Trophoblast cell (in vitro differentiated cells and primary cell): ENCODE measurements around the gene LHFPL2.

Source experiments
- DNase-seq, 2 donors: peaks; one replicate each; pipeline ENCODE4 v3.0.0-alpha.2; 2016
- H2AFZ ChIP-seq: 2 replicates; pipeline ENCODE4 v1.6.1; 2013; ENCODE audit warnings: low read length, moderate library complexity, mild to moderate bottlenecking; ENCODE audit not compliant: insufficient read depth, poor library complexity
- H2AK5ac ChIP-seq: 2 replicates; pipeline ENCODE4 v1.6.1; 2013; ENCODE audit warnings: mild to moderate bottlenecking, low read length
- H2BK120ac ChIP-seq: 2 replicates; pipeline ENCODE4 v1.6.1; 2013; ENCODE audit warnings: low read length, mild to moderate bottlenecking, moderate library complexity; ENCODE audit not compliant: insufficient read depth, poor library complexity
- H2BK12ac ChIP-seq: 2 replicates; pipeline ENCODE4 v1.6.1; 2013; ENCODE audit warnings: mild to moderate bottlenecking, low read length, moderate library complexity
- H2BK5ac ChIP-seq: 2 replicates; pipeline ENCODE4 v1.6.1; 2013; ENCODE audit warnings: low read length, low read depth, moderate library complexity, mild to moderate bottlenecking; ENCODE audit not compliant: poor library complexity
- H3K14ac ChIP-seq: 2 replicates; pipeline ENCODE4 v1.6.1; 2013; ENCODE audit warnings: mild to moderate bottlenecking, low read length
- H3K18ac ChIP-seq: 2 replicates; pipeline ENCODE4 v1.6.1; 2013; ENCODE audit warnings: mild to moderate bottlenecking, low read length
- H3K23ac ChIP-seq: 2 replicates; pipeline ENCODE4 v1.6.1; 2013; ENCODE audit warnings: low read length
- H3K27ac ChIP-seq: 2 replicates; pipeline ENCODE4 v1.5.1; 2013; ENCODE audit warnings: low read depth, mild to moderate bottlenecking, inconsistent platforms, low read length, moderate library complexity
- H3K27me3 ChIP-seq: 2 replicates; pipeline ENCODE4 v1.6.1; 2013; ENCODE audit warnings: inconsistent platforms, mild to moderate bottlenecking, low read length, moderate library complexity; ENCODE audit not compliant: insufficient read depth
- H3K36me3 ChIP-seq, 2 experiments: 1 replicate in 1 of 2; 2 replicates in 1 of 2; pipeline ENCODE4 v1.6.1; 2013; ENCODE audit warnings: low read length in 2 of 2, mild to moderate bottlenecking in 2 of 2, moderate library complexity in 1 of 2; ENCODE audit not compliant: insufficient read depth in 2 of 2, control insufficient read depth in 1 of 2
- H3K4ac ChIP-seq: 2 replicates; pipeline ENCODE4 v1.6.1; 2013; ENCODE audit warnings: low read depth, mild to moderate bottlenecking, low read length, moderate library complexity
- H3K4me1 ChIP-seq, 2 experiments: 1 replicate in 1 of 2; 2 replicates in 1 of 2; pipeline ENCODE4 v1.6.1; 2013; ENCODE audit warnings: low read length in 2 of 2, mild to moderate bottlenecking in 2 of 2, moderate library complexity in 1 of 2; ENCODE audit not compliant: insufficient read depth in 2 of 2, control insufficient read depth in 1 of 2
- H3K4me2 ChIP-seq: 2 replicates; pipeline ENCODE4 v1.6.1; 2013; ENCODE audit warnings: inconsistent platforms, mild to moderate bottlenecking, low read length, moderate library complexity
- H3K4me3 ChIP-seq: 2 replicates; pipeline ENCODE4 v1.5.1; 2013; ENCODE audit warnings: mild to moderate bottlenecking, low read depth, low read length, inconsistent platforms
- H3K79me1 ChIP-seq: one replicate; pipeline ENCODE4 v1.6.1; 2013; ENCODE audit warnings: low read length
- H3K79me2 ChIP-seq: 2 replicates; pipeline ENCODE4 v1.6.1; 2013; ENCODE audit warnings: low read length, mild to moderate bottlenecking; ENCODE audit not compliant: control insufficient read depth, insufficient read depth, poor library complexity
- H3K9ac ChIP-seq: 2 replicates; pipeline ENCODE4 v1.6.1; 2013; ENCODE audit warnings: mild to moderate bottlenecking, low read length
- H3K9me3 ChIP-seq: 2 replicates; pipeline ENCODE4 v1.6.1; 2013; ENCODE audit warnings: low read depth, mild to moderate bottlenecking, control low read depth, inconsistent platforms, low read length; ENCODE audit not compliant: insufficient read depth
- H4K12ac ChIP-seq: 2 replicates; pipeline ENCODE4 v1.6.1; 2013; ENCODE audit warnings: low read depth, mild to moderate bottlenecking, low read length, moderate library complexity
- H4K8ac ChIP-seq: 2 replicates; pipeline ENCODE4 v1.6.1; 2013; ENCODE audit warnings: low read depth, mild to moderate bottlenecking, low read length, moderate library complexity
- H4K91ac ChIP-seq: one replicate; pipeline ENCODE4 v1.6.1; 2013; ENCODE audit warnings: low read depth, mild to moderate bottlenecking, low read length, moderate library complexity
- WGBS: extraction: QIAGEN DNeasy Blood & Tissue Kit; methylation state at CpG from one replicate; pipeline ENCODE4 v1.1.7; 2013; ENCODE audit warnings: missing lambda C conversion rate; ENCODE audit not compliant: insufficient read length, insufficient coverage; ENCODE audit errors: extremely low coverage; 5-methylcytosine and 5-hydroxymethylcytosine counted together

Gene LHFPL2

DNA sequence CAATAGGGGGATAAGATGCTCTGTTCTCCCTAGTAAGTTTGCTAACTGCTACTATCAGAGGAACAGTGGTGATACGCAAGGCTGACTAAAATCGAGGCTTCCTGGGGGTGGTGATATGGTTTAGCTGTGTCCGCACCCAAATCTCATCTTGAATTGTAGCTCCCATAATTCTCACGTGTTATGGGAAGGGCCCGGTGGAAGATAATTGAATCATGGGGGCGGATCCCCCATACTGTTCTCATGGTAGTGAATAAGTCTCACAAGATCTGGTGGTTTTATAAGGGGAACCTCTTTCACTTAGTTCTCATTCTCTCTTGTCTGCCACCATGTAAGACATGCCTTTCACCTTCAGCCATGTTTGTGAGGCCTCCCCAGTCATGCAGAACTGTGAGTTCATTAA is 135.1 kb downstream of the LHFPL2 start:
- Histone ChIP-seq H2BK12ac (no peak overlapping the region), H2BK5ac (no peak overlapping the region), H3K4me3 (no peak overlapping the region), H3K9ac (no peak overlapping the region), H4K8ac (no peak overlapping the region), H3K79me1 (no peaks in the 10 kb centered on the region), H3K4ac (no peak overlapping the region), H3K79me2 (peaks cover 2% of the 10 kb centered on the region), H3K18ac (no peak overlapping the region), H4K12ac (no peak overlapping the region), H3K36me3 (peaks cover 6 to 7% of the 10 kb centered on the region in 2 experiments), H3K9me3 (no peaks in the 10 kb centered on the region), H4K91ac (no peak overlapping the region), H2BK120ac (no peak overlapping the region), H3K23ac (no peak overlapping the region), H3K4me2 (no peak overlapping the region), H3K4me1 (peaks cover 23 to 25% of the 10 kb centered on the region in 2 experiments), H2AFZ (no peak overlapping the region), H3K27ac (no peak overlapping the region), H3K27me3 (no peaks in the 10 kb centered on the region), H2AK5ac (no peak overlapping the region), H3K14ac (no peak overlapping the region)
- DNase-seq = no peak
- no CpG with 5 or more reads among the region's 6 CpGs for WGBS

- H3K36me3 ChIP-seq = peaks cover 6 to 7% of the 10 kb centered on the region in 2 experiments
- H3K4ac ChIP-seq = no peak overlapping the region
- no peak overlapping the region for H2AK5ac ChIP-seq
- no peaks in the 10 kb centered on the region for H3K9me3 ChIP-seq
- no peaks in the 10 kb centered on the region for H3K79me1 ChIP-seq
- no peak overlapping the region for H4K8ac ChIP-seq
- H3K18ac ChIP-seq = no peak overlapping the region
- no peak overlapping the region for H2BK12ac ChIP-seq
- no peak overlapping the region for H2AFZ ChIP-seq
- WGBS = no CpG with 5 or more reads among the region's 3 CpGs
- no peak overlapping the region for H4K12ac ChIP-seq
- H3K79me2 ChIP-seq = peaks cover 2% of the 10 kb centered on the region
- peaks cover 25 to 29% of the 10 kb centered on the region in 2 experiments for H3K4me1 ChIP-seq
- no peak overlapping the region for H3K9ac ChIP-seq
- H3K27me3 ChIP-seq = no peaks in the 10 kb centered on the region
- no peak overlapping the region for H3K23ac ChIP-seq
- no peak overlapping the region for H3K4me2 ChIP-seq
- H4K91ac ChIP-seq = no peak overlapping the region
- no peak overlapping the region for H3K4me3 ChIP-seq
- DNase-seq = no peak
- H3K27ac ChIP-seq = no peak overlapping the region
- no peak overlapping the region for H2BK120ac ChIP-seq
- no peak overlapping the region for H2BK5ac ChIP-seq
- no peak overlapping the region for H3K14ac ChIP-seq
Observed at GRCh38 chr5:78512435-78512834, 136.1 kb downstream of the LHFPL2 start.

- Histone ChIP-seq H4K8ac (no peak overlapping the region), H2BK12ac (no peak overlapping the region), H4K12ac (no peak overlapping the region), H3K9me3 (no peaks in the 10 kb centered on the region), H2AK5ac (no peak overlapping the region), H4K91ac (no peak overlapping the region), H3K27ac (no peak overlapping the region), H3K4me2 (no peak overlapping the region), H3K4me1 (peaks cover 27 to 31% of the 10 kb centered on the region in 2 experiments), H2BK5ac (no peak overlapping the region), H3K79me1 (no peaks in the 10 kb centered on the region), H3K79me2 (peaks cover 2% of the 10 kb centered on the region), H3K4ac (no peak overlapping the region), H3K18ac (peak overlapping the region; percentile 20), H3K27me3 (no peaks in the 10 kb centered on the region), H3K4me3 (no peak overlapping the region), H3K36me3 (peaks cover 6 to 7% of the 10 kb centered on the region in 2 experiments), H2AFZ (no peak overlapping the region), H3K14ac (no peak overlapping the region), H3K9ac (no peak overlapping the region), H3K23ac (no peak overlapping the region), H2BK120ac (no peak overlapping the region)
- no CpG with 5 or more reads among the region's 10 CpGs for WGBS
- no peak for DNase-seq
Observed at GRCh38 chr5:78511121-78511906, 137.3 kb downstream of the LHFPL2 start.

DNA sequence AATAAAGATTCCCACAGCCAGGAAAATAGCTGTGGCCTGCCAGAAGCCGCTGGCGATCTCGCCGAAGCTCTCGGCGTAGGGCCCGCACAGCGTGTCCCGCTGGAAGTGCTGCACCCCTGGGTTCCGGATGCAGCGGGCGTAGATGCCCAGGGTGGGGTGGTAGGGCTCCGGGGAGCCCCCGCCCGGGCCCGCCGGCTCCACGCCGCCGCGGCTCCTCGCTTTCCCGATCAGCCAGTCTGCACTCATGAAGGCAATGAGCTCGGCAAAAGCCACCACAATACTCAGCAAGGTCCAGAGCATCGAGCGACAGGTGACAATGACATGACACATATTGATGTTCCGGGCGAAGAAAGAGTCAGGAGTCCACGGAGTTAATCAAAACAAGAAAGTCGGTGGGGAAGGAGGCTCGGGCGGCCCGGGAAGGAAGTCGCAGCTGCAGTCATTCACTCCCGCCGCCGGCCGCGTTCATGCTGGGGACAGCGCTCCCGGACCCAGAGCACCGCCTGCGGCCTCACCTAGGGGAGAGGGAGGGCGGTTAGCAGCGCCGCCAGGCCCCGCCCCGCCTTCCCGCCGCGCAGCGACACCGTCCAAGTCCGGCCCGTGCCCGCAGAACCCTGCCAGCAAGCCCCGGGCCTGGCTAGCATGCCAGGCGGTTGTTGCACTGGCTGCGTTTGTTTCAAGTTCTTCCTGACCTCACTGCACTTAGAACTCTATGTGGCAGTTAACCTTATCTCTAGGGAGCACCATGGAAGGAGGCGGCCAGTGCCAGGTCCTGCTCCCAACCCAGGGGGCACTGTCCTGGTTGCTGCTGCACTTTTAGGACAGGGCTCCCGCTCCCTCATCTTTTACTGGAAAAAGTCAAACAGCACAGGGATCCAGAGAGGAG is 138.4 kb downstream of the LHFPL2 start:
- WGBS = no CpG with 5 or more reads among the region's 61 CpGs
- H4K12ac ChIP-seq = no peak overlapping the region
- no peak overlapping the region for H4K91ac ChIP-seq
- no peak overlapping the region for H3K14ac ChIP-seq
- peaks cover 3% of the 10 kb centered on the region for H3K79me1 ChIP-seq
- H2BK120ac ChIP-seq = peak overlapping the region; percentile 5
- H3K79me2 ChIP-seq = peaks cover 2% of the 10 kb centered on the region
- H2AFZ ChIP-seq = no peak overlapping the region
- H3K4me1 ChIP-seq = peaks cover 28 to 35% of the 10 kb centered on the region in 2 experiments
- no peak overlapping the region for H3K27ac ChIP-seq
- no peak overlapping the region for H3K4ac ChIP-seq
- no peak overlapping the region for H3K9ac ChIP-seq
- H4K8ac ChIP-seq = no peak overlapping the region
- no peaks in the 10 kb centered on the region for H3K27me3 ChIP-seq
- H2BK5ac ChIP-seq = no peak overlapping the region
- peak overlapping the region; percentile 49 for H3K4me2 ChIP-seq
- no peaks in the 10 kb centered on the region for H3K9me3 ChIP-seq
- no peak overlapping the region for H2AK5ac ChIP-seq
- peak; percentile 69 to 80 for DNase-seq
- H3K18ac ChIP-seq = peak overlapping the region; percentile 29
- peaks cover 6 to 7% of the 10 kb centered on the region in 2 experiments for H3K36me3 ChIP-seq
- H2BK12ac ChIP-seq = no peak overlapping the region
- H3K4me3 ChIP-seq = no peak overlapping the region
- H3K23ac ChIP-seq = no peak overlapping the region
